Activated CD4-positive, alpha-beta T cell treated with anti-CD3 and anti-CD28 coated beads, Interleukin-2, amount 10 ng/mL, durations not matched to agents 7 days and 5 days (primary cell): Measurements from ENCODE around the gene UTS2B. TPM values are rescaled to one million over a fixed set of nuclear protein-coding genes. Genes with fewer than 3 reads are reported as not detected.
A peak's percentile ranks its signal among the peaks of the same experiment; 100 is the strongest.

Experiments used
- CTCF ChIA-PET: fragments of 350-600 bp; sonication (Branson Sonifier 250); formaldehyde crosslinking; loops from one replicate; lab custom pipeline; 2021; ENCODE audit warnings: antibody characterized with exemption; lab: Charles Lee
- POLR2A ChIA-PET: fragments of 350-600 bp; sonication (Branson Sonifier 250); formaldehyde crosslinking; loops from one replicate; lab custom pipeline; 2021; ENCODE audit warnings: antibody characterized with exemption; lab: Charles Lee
- DNase-seq: peaks from one replicate; pipeline ENCODE4 v3.0.0-alpha.2; 2020
- H3K27ac Mint-ChIP-seq: one replicate; pipeline ENCODE4 v1.8.0; 2021; ENCODE audit warnings: mild to moderate bottlenecking, moderate library complexity, mixed read lengths
- H3K27me3 Mint-ChIP-seq: one replicate; pipeline ENCODE4 v1.8.0; 2021; ENCODE audit warnings: mixed read lengths
- H3K36me3 Mint-ChIP-seq: one replicate; pipeline ENCODE4 v1.8.0; 2021; ENCODE audit warnings: low read depth, mixed read lengths
- H3K4me1 Mint-ChIP-seq: one replicate; pipeline ENCODE4 v1.8.0; 2021; ENCODE audit warnings: mixed read lengths
- H3K4me3 Mint-ChIP-seq: one replicate; pipeline ENCODE4 v1.8.0; 2021; ENCODE audit warnings: mild to moderate bottlenecking, moderate library complexity, mixed read lengths
- H3K9me3 Mint-ChIP-seq: one replicate; pipeline ENCODE4 v1.8.0; 2021; ENCODE audit warnings: mixed read lengths
- total RNA-seq, 2 experiments: library from RNA; stranded (reverse); gene quantifications; one replicate each; pipeline ENCODE4 v1.2.3, GENCODE V29; 2021

The UTS2B gene, protein sequence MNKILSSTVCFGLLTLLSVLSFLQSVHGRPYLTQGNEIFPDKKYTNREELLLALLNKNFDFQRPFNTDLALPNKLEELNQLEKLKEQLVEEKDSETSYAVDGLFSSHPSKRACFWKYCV
- total RNA-seq, result under 1 TPM in 1 of 2 experiments, not detected in 1; 0.20 TPM

DNA sequence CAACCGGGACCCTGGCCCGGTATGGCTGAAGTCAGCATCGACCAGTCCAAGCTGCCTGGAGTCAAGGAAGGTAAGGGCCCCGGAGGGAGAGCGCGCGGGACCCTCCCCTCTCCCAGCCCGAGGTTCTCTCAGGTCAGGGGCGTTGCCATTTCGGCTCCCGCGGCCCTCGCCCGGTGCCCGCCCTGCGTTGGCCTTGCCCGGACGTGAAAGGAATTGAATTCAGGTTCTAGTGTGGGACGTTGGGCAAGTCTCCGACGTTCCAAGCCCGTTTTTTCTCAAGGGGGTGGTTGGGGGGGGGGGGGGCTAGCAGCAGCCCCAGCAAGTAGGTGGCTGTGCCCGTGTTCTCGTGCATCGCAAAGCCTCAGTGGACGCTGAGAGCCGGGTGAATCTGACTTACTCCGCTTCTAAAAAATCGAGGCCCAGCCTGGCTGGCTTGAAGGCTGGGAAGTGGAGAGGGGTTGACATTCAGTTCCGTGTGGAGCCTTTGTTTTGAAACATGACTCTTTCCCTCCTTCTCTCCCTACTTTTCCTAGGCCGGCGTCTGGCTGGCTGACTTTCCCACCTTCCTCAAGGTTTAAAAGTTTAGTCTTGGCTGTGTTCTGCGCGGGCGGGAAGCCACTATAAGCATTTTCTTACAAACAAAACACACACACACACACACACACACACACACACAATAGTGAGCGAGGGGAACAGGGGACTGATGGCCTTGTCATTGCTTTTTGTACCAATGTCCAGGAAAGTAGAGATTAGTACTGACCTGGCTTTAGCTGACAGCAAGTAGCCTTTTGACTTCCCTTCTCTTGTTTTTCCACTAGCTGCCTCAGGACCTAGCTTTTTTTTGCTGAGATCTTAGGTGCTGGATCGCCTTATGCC is at the start of gene UTS2B:
Gene UTS2B (minus strand): TSS at position 873 of the 876 bp plus-strand sequence. CDS start 48,337 bp downstream, outside the sequence.
- H3K36me3 Mint-ChIP-seq, result no peaks in the 10 kb centered on the region
- ChIA-PET CTCF (no interaction called here), POLR2A (no interaction called here)
- H3K27me3 Mint-ChIP-seq, result peaks cover 13% of the 10 kb centered on the region
- peak within 1 kb of the TSS; percentile 91 for H3K27ac Mint-ChIP-seq
- H3K4me3 Mint-ChIP-seq, result peak within 1 kb of the TSS; percentile 79
- no peaks in the 10 kb centered on the region for H3K9me3 Mint-ChIP-seq
- peak; percentile 14 for DNase-seq
- H3K4me1 Mint-ChIP-seq, result peaks cover 29% of the 10 kb centered on the region

DNA sequence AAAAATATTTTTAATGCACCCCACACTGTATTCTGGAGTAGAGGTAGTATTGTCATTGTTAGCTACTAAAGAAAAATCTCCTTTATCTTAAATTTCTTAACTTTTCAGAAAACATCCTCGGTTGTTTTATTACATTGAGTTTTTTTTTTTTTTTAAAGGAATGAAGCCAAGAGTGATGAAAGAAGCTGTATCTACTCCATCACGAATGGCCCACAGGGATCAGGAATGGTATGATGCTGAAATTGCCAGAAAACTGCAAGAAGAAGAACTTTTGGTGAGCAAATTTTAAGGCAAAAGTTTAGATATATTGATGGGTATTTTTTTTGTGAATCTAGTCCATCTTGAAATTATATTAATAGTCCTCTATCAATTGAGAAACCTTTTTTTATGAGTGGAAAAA is 49.7 kb upstream of the UTS2B start:
- POLR2A ChIA-PET, result no interaction called here
- Mint-ChIP-seq H3K4me3 (no peak overlapping the region), H3K36me3 (peaks cover 12% of the 10 kb centered on the region), H3K4me1 (peaks cover 23% of the 10 kb centered on the region), H3K27ac (no peak overlapping the region), H3K27me3 (no peaks in the 10 kb centered on the region), H3K9me3 (no peaks in the 10 kb centered on the region)
- no peak for DNase-seq
- CTCF ChIA-PET, result interaction anchor here (1.0 kb wide), 1 partner anchor 10 kb away, joined by 3 read pairs; no protein-coding TSS in a partner anchor

DNA sequence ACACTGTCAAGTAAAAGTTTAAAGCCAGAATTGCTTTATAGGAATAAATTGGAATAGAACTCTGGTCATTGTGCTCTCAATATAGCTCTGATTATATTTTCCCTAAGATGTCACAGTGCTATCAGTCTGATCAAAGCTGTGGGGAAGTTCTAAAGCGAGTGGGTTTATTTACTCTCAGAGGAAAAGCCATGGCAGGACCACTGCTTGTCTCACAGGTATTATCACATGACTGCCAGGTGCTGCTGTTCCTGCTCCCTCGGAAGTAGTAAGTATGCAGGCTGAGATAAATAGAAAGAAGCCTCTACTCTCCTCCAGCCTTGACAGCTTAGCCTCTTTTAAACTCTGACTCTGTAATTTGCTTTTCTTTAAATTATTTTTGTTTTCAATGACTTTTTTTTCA is 49.1 kb upstream of the UTS2B start:
- POLR2A ChIA-PET, result no interaction called here
- Mint-ChIP-seq H3K9me3 (no peaks in the 10 kb centered on the region), H3K27me3 (no peaks in the 10 kb centered on the region), H3K4me3 (no peak overlapping the region), H3K4me1 (peaks cover 23% of the 10 kb centered on the region), H3K36me3 (peaks cover 16% of the 10 kb centered on the region), H3K27ac (no peak overlapping the region)
- CTCF ChIA-PET, result interaction anchor here (1.0 kb wide), 1 partner anchor 10 kb away, joined by 3 read pairs; no protein-coding TSS in a partner anchor
- DNase-seq, result no peak

DNA sequence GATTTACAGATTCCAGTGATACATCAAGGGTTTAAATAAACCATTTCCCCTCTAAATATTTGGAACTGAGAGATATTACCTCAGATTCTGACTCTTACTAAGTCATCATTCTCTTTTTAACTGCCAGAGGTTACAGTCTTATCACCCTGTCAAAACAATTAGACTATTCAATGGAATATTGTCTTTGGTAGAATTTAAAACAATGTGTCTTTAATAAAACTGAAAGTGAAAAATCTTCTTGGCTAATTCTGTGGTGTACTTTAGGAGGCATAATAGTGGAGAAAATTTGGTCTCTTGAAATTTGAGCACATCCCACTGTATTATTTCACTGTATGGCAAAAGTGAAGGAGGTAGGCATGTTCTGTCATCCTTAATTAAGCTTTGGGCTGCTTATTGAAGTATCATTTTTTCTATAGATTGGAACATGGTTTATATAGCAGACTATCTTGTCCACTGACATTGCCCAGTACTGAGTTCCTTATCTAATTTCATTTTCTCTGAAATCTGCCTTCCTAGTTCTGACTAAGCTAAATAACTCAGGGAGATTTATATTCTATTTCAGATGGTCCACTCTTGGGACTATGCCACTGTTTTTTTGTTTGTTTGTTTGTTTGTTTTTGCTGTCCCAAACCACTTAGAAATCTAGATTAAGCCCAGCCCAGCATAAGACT is 48.0 kb upstream of the UTS2B start:
- peaks cover 16% of the 10 kb centered on the region for H3K36me3 Mint-ChIP-seq
- no peak overlapping the region for H3K27ac Mint-ChIP-seq
- no peak overlapping the region for H3K4me3 Mint-ChIP-seq
- no peak for DNase-seq
- H3K4me1 Mint-ChIP-seq, result peaks cover 23% of the 10 kb centered on the region
- ChIA-PET CTCF (no interaction called here), POLR2A (no interaction called here)
- no peaks in the 10 kb centered on the region for H3K9me3 Mint-ChIP-seq
- H3K27me3 Mint-ChIP-seq, result no peaks in the 10 kb centered on the region

DNA sequence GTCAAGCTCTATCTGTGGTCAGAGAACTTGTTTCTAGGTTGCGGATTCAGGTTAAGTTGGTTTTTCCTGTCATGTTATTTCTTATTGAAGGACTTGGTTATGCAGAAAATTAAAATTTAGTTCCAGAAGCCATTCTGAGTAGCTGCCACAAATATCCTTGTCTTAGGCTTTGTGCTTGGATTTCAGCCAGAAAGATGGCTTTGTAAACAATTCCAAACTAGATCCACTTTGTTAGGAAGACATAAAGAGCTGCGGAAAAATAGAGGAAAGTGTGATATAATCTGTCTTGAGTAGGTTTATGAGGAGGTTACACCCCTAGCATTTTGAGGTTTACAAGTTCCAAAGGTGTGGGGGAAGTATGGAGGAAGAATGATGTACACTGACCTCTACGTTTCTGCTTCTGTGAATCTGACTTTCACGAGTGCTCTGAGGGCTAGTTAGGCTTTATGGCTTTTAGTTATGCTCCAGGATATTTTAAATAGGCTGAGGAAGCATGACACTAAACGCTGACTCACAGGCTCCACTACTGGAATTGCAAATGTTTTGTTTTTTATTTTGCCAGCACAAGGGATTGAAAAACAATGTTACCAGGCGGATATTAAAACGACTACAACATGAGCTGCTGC is 46.3 kb upstream of the UTS2B start:
- POLR2A ChIA-PET, result no interaction called here
- H3K36me3 Mint-ChIP-seq, result peaks cover 10% of the 10 kb centered on the region
- no peaks in the 10 kb centered on the region for H3K9me3 Mint-ChIP-seq
- H3K4me1 Mint-ChIP-seq, result peaks cover 28% of the 10 kb centered on the region
- no peak for DNase-seq
- no peaks in the 10 kb centered on the region for H3K27me3 Mint-ChIP-seq
- CTCF ChIA-PET, result no interaction called here
- no peak overlapping the region for H3K4me3 Mint-ChIP-seq
- H3K27ac Mint-ChIP-seq, result no peak overlapping the region

DNA sequence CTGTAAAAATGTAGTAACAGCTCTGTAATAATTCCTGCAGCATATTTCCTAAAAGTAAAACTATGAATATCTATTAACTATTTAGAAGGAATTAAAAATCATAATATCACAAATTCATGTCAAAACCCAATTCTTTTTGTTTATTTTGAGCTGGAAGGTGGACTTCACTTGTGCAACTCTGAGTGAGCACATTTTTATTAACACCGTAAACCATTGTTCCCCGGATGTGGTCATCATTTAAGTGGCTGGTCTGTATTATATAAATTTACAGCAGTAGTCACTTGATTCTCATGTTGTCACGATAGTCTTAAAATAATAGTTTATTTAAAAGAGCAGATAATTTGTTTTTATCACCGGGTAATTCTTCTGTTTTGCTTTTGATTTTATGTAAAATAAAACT is 43.0 kb upstream of the UTS2B start:
- Mint-ChIP-seq H3K4me3 (no peak overlapping the region), H3K36me3 (peaks cover 14% of the 10 kb centered on the region), H3K9me3 (no peaks in the 10 kb centered on the region), H3K27ac (no peak overlapping the region), H3K27me3 (no peaks in the 10 kb centered on the region), H3K4me1 (peaks cover 11% of the 10 kb centered on the region)
- ChIA-PET POLR2A (no interaction called here), CTCF (no interaction called here)
- DNase-seq, result no peak

DNA sequence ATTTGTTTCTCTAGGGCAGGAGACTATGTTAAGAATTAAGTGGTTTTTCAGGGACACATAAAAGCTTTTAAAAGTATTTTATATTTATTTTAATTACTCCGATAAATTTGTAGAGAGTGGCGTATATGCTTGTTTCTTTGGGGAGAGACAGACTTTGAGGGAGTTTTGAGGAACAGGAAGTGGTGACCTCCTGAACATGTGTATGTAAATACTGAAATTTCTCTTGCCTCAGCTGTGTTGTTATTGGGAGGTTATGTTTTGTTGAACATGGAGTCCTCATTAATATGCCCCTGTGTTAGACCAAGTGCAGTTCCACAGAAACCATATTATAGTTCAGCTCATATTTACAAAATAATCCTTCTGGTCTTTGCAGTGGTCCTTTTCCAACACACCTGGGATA is 41.8 kb upstream of the UTS2B start:
- ChIA-PET POLR2A (no interaction called here), CTCF (no interaction called here)
- Mint-ChIP-seq H3K4me1 (peaks cover 6% of the 10 kb centered on the region), H3K4me3 (no peak overlapping the region), H3K9me3 (no peaks in the 10 kb centered on the region), H3K36me3 (peaks cover 14% of the 10 kb centered on the region), H3K27me3 (no peaks in the 10 kb centered on the region), H3K27ac (no peak overlapping the region)
- no peak for DNase-seq

DNA sequence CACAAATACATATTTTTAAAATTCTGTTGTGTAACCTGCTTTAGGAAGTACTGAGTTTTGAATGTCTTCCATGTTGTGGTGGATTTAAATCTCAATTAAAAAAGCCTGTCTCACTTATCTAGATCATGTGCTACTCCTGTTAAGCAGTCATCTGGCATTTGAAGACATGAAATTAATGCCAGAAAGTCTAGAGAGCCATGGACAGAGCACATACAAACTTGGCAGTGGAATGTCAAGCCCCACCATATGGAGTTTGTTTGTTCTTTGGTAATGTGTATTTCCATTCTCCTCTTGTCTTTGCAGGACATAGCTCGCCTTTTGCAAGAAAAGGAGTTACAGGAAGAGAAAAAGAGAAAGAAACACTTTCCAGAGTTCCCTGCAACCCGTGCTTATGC is 39.3 kb upstream of the UTS2B start:
- peaks cover 12% of the 10 kb centered on the region for H3K36me3 Mint-ChIP-seq
- POLR2A ChIA-PET, result no interaction called here
- DNase-seq, result no peak

DNA sequence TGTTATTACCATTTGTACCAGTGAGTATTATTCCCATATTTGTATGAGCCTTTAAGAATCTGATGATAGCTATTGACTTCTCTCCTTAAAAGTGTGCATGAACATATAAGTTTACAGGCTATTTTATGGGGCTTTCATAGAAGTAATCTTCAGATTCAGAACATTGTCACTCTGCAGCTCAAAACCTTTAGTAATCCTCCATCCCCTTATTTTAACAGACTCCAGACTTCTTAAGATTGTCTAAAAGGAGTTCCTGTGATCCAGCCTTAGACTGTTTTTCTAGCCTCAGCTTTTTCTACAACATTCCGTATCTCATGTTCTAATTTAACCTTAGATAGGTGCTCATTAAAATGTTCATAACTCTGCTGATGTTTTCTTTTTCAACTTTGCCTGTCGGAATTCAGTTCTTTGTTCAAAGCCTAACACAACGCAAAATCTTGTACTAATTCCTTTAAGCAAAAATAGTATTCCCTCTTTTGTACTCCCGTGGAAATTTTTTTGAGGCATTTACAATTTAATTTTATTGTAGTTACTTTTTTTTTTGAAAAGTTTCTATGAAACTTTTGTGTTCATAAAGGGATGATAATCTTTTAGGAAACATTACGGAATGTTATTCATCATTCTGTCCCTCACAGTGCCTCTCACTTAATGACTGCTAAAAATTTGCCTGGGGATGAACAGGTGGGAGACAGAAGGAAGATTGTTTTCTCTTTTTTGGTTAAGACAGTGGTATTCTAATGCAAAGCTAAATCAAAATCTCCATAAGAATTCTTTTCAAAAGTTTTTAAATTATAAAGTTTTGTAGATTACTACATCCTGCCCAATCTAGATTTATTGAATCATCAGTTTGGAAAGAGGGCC is 38.7 kb upstream of the UTS2B start:
- Mint-ChIP-seq H3K36me3 (peaks cover 12% of the 10 kb centered on the region), H3K27ac (no peak overlapping the region), H3K27me3 (no peaks in the 10 kb centered on the region), H3K9me3 (no peaks in the 10 kb centered on the region), H3K4me1 (peaks cover 9% of the 10 kb centered on the region), H3K4me3 (no peak overlapping the region)
- ChIA-PET POLR2A (no interaction called here), CTCF (no interaction called here)
- DNase-seq, result no peak

More for the DNA sequence above, 39.3 kb upstream of the UTS2B start:
- peaks cover 9% of the 10 kb centered on the region for H3K4me1 Mint-ChIP-seq
- H3K27me3 Mint-ChIP-seq, result no peaks in the 10 kb centered on the region
- no peak overlapping the region for H3K4me3 Mint-ChIP-seq
- H3K9me3 Mint-ChIP-seq, result no peaks in the 10 kb centered on the region
- no peak overlapping the region for H3K27ac Mint-ChIP-seq
- CTCF ChIA-PET, result no interaction called here

DNA sequence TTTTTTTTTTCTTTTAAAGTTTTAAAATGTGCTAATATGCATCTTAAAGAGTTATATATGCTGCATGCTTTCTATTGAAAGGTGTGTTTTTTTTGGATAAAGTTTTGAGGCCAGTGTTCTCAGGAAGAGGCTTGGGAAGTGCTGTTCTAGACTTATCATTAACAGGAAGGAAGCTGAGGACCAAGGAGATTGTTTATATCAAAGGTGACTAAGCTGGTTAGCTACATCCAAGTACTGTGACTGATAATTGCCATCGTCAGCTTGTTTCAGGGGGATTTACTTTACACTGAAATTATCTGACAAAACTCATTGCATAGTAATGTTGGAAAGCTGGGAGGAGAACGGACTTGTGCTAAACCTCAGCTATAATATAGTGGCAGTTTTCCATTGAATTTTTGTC is 36.3 kb upstream of the UTS2B start:
- Mint-ChIP-seq H3K9me3 (no peaks in the 10 kb centered on the region), H3K36me3 (peaks cover 13% of the 10 kb centered on the region), H3K27ac (no peak overlapping the region), H3K27me3 (no peaks in the 10 kb centered on the region), H3K4me3 (no peak overlapping the region), H3K4me1 (peaks cover 4% of the 10 kb centered on the region)
- DNase-seq, result no peak
- ChIA-PET POLR2A (no interaction called here), CTCF (no interaction called here)

DNA sequence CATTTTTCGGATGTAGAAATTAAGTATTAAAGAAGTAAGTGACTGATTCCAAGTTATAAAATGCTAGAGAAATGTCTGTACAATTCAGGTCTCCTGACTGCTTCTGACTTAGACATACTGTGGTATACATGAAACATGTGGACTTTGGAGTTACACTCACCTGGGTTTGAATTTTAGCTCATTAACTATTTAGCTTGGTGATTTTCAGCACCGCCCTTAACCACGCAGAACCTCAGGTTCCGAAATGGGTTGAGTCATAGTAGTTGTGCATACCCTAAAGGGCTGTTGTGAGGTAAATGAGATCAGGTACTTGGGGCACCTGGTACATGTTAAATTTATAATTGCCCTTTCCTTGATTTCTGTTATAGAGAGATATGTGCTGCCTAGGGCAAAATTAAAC is 32.9 kb upstream of the UTS2B start:
- Mint-ChIP-seq H3K36me3 (peaks cover 16% of the 10 kb centered on the region), H3K27ac (no peak overlapping the region), H3K9me3 (no peaks in the 10 kb centered on the region), H3K4me3 (no peak overlapping the region), H3K27me3 (no peaks in the 10 kb centered on the region), H3K4me1 (peaks cover 18% of the 10 kb centered on the region)
- ChIA-PET CTCF (no interaction called here), POLR2A (no interaction called here)
- DNase-seq, result no peak

DNA sequence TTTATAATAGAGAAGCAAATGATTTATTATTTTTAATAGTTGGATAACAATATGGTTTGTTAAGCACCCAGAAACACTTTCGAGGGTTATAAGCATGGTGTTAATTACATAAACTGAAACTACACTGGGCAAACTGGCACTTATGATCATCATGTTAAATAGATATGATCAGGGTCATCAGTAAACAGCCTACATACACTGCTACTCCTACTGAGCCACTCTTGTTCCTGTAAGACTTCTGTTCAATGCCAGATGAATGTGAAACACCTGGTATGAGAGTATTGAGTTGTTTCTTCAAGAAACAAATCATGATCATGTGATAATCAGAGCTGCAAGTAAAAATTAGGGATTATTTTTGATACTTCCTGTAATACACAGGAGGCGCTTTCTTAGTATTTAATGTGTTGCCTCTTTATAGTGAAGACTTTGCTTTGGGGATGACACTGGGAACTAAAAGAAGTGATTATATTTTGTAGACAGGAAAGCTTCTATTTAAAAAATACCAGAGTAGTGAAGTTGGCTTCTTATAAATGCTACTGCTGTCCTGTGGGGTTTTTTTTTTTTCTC is 32.3 kb upstream of the UTS2B start:
- DNase-seq, result no peak
- no peaks in the 10 kb centered on the region for H3K27me3 Mint-ChIP-seq
- ChIA-PET CTCF (no interaction called here), POLR2A (no interaction called here)
- peaks cover 22% of the 10 kb centered on the region for H3K4me1 Mint-ChIP-seq
- no peak overlapping the region for H3K27ac Mint-ChIP-seq
- no peak overlapping the region for H3K4me3 Mint-ChIP-seq
- H3K36me3 Mint-ChIP-seq, result peaks cover 16% of the 10 kb centered on the region
- no peaks in the 10 kb centered on the region for H3K9me3 Mint-ChIP-seq
